A549 (cell line): ENCODE results near the gene ZNF730. TPM values are rescaled to one million over a fixed set of nuclear protein-coding genes. Genes with fewer than 3 reads are reported as not detected.

Experiments
- ATAC-seq, 2 experiments: fragments of 200-7000 bp in 1 of 2; fragments of >200 bp in 1 of 2; cut with Nextera tagmentation in 1 of 2; cut with Tn5 transposase in 1 of 2; 3 replicates each; pipeline versions ENCODE4 v1.8.0 to v1.9.1; 2018 to 2020; ENCODE audit warnings: mild to moderate bottlenecking in 1 of 2, moderate library complexity in 1 of 2
- CTCF ChIA-PET: fragments of 300-600 bp; sonication (Branson Sonifier 250); formaldehyde crosslinking; extraction: SDS; loops from one replicate; lab custom pipeline; 2021; ENCODE audit warnings: antibody characterized with exemption, inconsistent platforms; lab: Yijun Ruan, JAX
- POLR2A ChIA-PET: fragments of 350-600 bp; formaldehyde crosslinking; extraction: SDS; loops from one replicate; lab custom pipeline; 2021; ENCODE audit warnings: antibody characterized with exemption, inconsistent platforms; lab: Yijun Ruan, JAX
- DNase-seq, 2 experiments: peaks; one replicate each; pipeline versions ENCODE4 v3.0.0 to v3.0.0-alpha.2; 2011 to 2016; ENCODE audit warnings: low read depth in 1 of 2, low spot score in 1 of 2
- FAIRE-seq: peaks from 2 replicates; lab custom pipeline; 2011; peaks lifted over from hg19 to GRCh38; lab: Jason Lieb, UNC
- H3K27ac ChIP-seq, 2 experiments: fragments of >200 bp; sonication (Bioruptor Twin); formaldehyde crosslinking; 3 replicates each; pipeline ENCODE4 v1.5.1; 2016 to 2017
- H3K4me1 ChIP-seq: fragments of >200 bp; sonication (Bioruptor Twin); formaldehyde crosslinking; 3 replicates; pipeline ENCODE4 v1.6.1; 2016
- H3K4me2 ChIP-seq: fragments of >200 bp; sonication (Bioruptor Twin); formaldehyde crosslinking; 3 replicates; pipeline ENCODE4 v1.6.1; 2016
- H3K4me3 ChIP-seq: fragments of >200 bp; sonication (Bioruptor Twin); formaldehyde crosslinking; 3 replicates; pipeline ENCODE4 v1.5.1; 2016
- H3K9me3 ChIP-seq: fragments of >200 bp; sonication (Bioruptor Twin); formaldehyde crosslinking; 3 replicates; pipeline ENCODE4 v1.6.1; 2016
- ATOH8 ChIP-seq: fragments of 250-450 bp; sonication (Bioruptor Pico); IDR thresholded peaks from 2 replicates; pipeline ENCODE4 v1.5.0; 2020; ENCODE audit warnings: low read depth, mild to moderate bottlenecking, moderate library complexity
- BCL3 ChIP-seq: fragments of >200 bp; sonication (Bioruptor Twin); formaldehyde crosslinking; IDR thresholded peaks from 3 replicates; pipeline ENCODE4 v1.6.1; 2016
- BHLHE40 ChIP-seq: IDR thresholded peaks from 2 replicates; pipeline ENCODE4 v1.6.1; 2012; ENCODE audit warnings: low read depth, low read length, inconsistent platforms
- CHD2 ChIP-seq: fragments of 150-350 bp; IDR thresholded peaks from 2 replicates; pipeline ENCODE4 v1.6.1; 2014; ENCODE audit warnings: low read length; ENCODE audit not compliant: partially characterized antibody
- E2F6 ChIP-seq: IDR thresholded peaks from 2 replicates; pipeline ENCODE4 v1.6.1; 2012; ENCODE audit warnings: low read depth, borderline replicate concordance
- ELK1 ChIP-seq: fragments of 150-350 bp; IDR thresholded peaks from 2 replicates; pipeline ENCODE4 v1.6.1; 2014; ENCODE audit warnings: low read depth, mild to moderate bottlenecking, low read length
- FOSB ChIP-seq: fragments of 250-450 bp; sonication (Bioruptor Pico); IDR thresholded peaks from 2 replicates; pipeline ENCODE4 v1.5.0; 2020; ENCODE audit warnings: mild to moderate bottlenecking, moderate library complexity
- FOSL2 ChIP-seq, 2 experiments: fragments of 450-650 bp in 1 of 2; fragments of >200 bp in 1 of 2; sonication (Bioruptor Twin) in 1 of 2; formaldehyde crosslinking; IDR thresholded peaks; 2 replicates each; pipeline versions ENCODE4 v1.5.0 to v1.6.1; 2016 to 2020; ENCODE audit warnings: mild to moderate bottlenecking in 1 of 2, moderate library complexity in 1 of 2
- HDAC2 ChIP-seq: fragments of 200-600 bp; sonication (generic); IDR thresholded peaks from 2 replicates; pipeline ENCODE4 v1.6.1; 2016
- HES2 ChIP-seq: fragments of >200 bp; sonication (Bioruptor Twin); formaldehyde crosslinking; IDR thresholded peaks from 2 replicates; pipeline ENCODE4 v1.6.1; 2016
- JUN ChIP-seq, 2 experiments: fragments of >200 bp; sonication (Bioruptor Twin); formaldehyde crosslinking; IDR thresholded peaks; 2 replicates in 1 of 2; 3 replicates in 1 of 2; pipeline ENCODE4 v1.6.1; 2016 to 2017
- JUNB ChIP-seq: fragments of >200 bp; sonication (Bioruptor Twin); formaldehyde crosslinking; IDR thresholded peaks from 2 replicates; pipeline ENCODE4 v1.6.1; 2016
- KDM1A ChIP-seq: fragments of 200-600 bp; sonication (generic); IDR thresholded peaks from 2 replicates; pipeline ENCODE4 v1.6.1; 2016; ENCODE audit warnings: low read depth, mild to moderate bottlenecking
- MYC ChIP-seq: IDR thresholded peaks from 2 replicates; pipeline ENCODE4 v1.6.1; 2012; ENCODE audit warnings: mild to moderate bottlenecking, inconsistent platforms, low read length, improper control_type of control experiment, borderline replicate concordance
- PBX3 ChIP-seq: IDR thresholded peaks from 2 replicates; pipeline ENCODE4 v1.6.1; 2012
- PHF8 ChIP-seq: fragments of 200-600 bp; sonication (generic); IDR thresholded peaks from 2 replicates; pipeline ENCODE4 v1.6.1; 2016; ENCODE audit warnings: low read depth, mild to moderate bottlenecking, antibody characterized with exemption, moderate library complexity, borderline replicate concordance
- RARB ChIP-seq: fragments of 250-450 bp; sonication (Bioruptor Pico); IDR thresholded peaks from 2 replicates; pipeline ENCODE4 v1.8.0; 2021; ENCODE audit warnings: mild to moderate bottlenecking, moderate library complexity
- TFCP2L1 ChIP-seq: fragments of 250-450 bp; sonication (Bioruptor Pico); IDR thresholded peaks from 2 replicates; pipeline ENCODE4 v1.5.0; 2021; ENCODE audit warnings: mild to moderate bottlenecking
- ZC3H11A ChIP-seq: fragments of 450-650 bp; IDR thresholded peaks from 2 replicates; pipeline ENCODE4 v1.6.1; 2014; ENCODE audit warnings: antibody characterized with exemption, mild to moderate bottlenecking
- ZNF302 ChIP-seq: fragments of 250-450 bp; sonication (Bioruptor Pico); IDR thresholded peaks from 2 replicates; pipeline ENCODE4 v1.9.0; 2021; ENCODE audit warnings: inconsistent platforms, mild to moderate bottlenecking, moderate library complexity
- WGBS: methylation state at CpG from one replicate; pipeline ENCODE4 v1.1.6; 2017; ENCODE audit errors: missing lambda C conversion rate; 5-methylcytosine and 5-hydroxymethylcytosine counted together
- polyA plus RNA-seq, 4 experiments: library from polyadenylated mRNA; depleted of rRNA in 3 of 4; stranded (reverse); fragments of >200 nt; fragmentation: RNase III in 1 of 4; extraction: RNeasy Plus Mini Kit Qiagen cat#74134 plus additional on column Dnase treatment in 1 of 4; gene quantifications; 2 replicates in 3 of 4; 3 replicates in 1 of 4; pipeline ENCODE4 v1.2.3, GENCODE V29; 2011 to 2017
- TF ChIP-seq, protein P1 (sequence below): IDR thresholded peaks from 2 replicates; pipeline ENCODE4 v1.6.1; 2012
- TF ChIP-seq, protein P2 (sequence below): fragments of 250-450 bp; sonication (Bioruptor Pico); IDR thresholded peaks from 2 replicates; pipeline ENCODE4 v1.5.0; 2021; ENCODE audit warnings: mild to moderate bottlenecking, moderate library complexity, borderline replicate concordance
- TF ChIP-seq, protein P3 (sequence below): fragments of 450-650 bp; IDR thresholded peaks from 2 replicates; pipeline ENCODE4 v1.6.1; 2014; ENCODE audit warnings: antibody characterized with exemption

ZNF730 gene
- polyA plus RNA-seq, 2 of the 4 experiments (the other 2 are of a cell fraction) = not detected

GRCh38 chr19:23093832-23094231 lies 23.0 kb upstream of the ZNF730 start:
- Histone ChIP-seq H3K9me3 (peaks cover 50% of the 10 kb centered on the region), H3K4me1 (no peaks in the 10 kb centered on the region), H3K4me3 (no peak overlapping the region), H3K4me2 (no peak overlapping the region), H3K27ac (no peak overlapping the region)
- DNase-seq (no peak), ATAC-seq (no peak), FAIRE-seq (no peak)
- TF ChIP-seq RARB (CRISPR knock-in tag) (no peak), TFCP2L1 (CRISPR knock-in tag) (no peak), HDAC2 (no peak), MYC (no peak), PBX3 (no peak), FOSB (CRISPR knock-in tag) (no peak), BHLHE40 (no peak), FOSL2 (IDR thresholded peaks at IDR 0.05) (no peak), FOSL2 (CRISPR knock-in tag; IDR thresholded peaks at IDR 0.05) (no peak), HES2 (no peak)
- TF ChIP-seq, protein P1, sequence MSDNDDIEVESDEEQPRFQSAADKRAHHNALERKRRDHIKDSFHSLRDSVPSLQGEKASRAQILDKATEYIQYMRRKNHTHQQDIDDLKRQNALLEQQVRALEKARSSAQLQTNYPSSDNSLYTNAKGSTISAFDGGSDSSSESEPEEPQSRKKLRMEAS = no peak
- TF ChIP-seq, protein P2, sequence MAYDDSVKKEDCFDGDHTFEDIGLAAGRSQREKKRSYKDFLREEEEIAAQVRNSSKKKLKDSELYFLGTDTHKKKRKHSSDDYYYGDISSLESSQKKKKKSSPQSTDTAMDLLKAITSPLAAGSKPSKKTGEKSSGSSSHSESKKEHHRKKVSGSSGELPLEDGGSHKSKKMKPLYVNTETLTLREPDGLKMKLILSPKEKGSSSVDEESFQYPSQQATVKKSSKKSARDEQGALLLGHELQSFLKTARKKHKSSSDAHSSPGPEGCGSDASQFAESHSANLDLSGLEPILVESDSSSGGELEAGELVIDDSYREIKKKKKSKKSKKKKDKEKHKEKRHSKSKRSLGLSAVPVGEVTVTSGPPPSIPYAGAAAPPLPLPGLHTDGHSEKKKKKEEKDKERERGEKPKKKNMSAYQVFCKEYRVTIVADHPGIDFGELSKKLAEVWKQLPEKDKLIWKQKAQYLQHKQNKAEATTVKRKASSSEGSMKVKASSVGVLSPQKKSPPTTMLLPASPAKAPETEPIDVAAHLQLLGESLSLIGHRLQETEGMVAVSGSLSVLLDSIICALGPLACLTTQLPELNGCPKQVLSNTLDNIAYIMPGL (CRISPR knock-in tag) = no peak
- ChIA-PET CTCF (no interaction called here), POLR2A (no interaction called here)
- WGBS = 31% methylated on average over 9 of the region's 9 CpGs

- H3K4me3 ChIP-seq = no peak overlapping the region
- no peak for FAIRE-seq
- DNase-seq = no peak
- H3K4me1 ChIP-seq = no peaks in the 10 kb centered on the region
- 10% methylated on average over 1 of the region's 1 CpG for WGBS
- no peak for ATAC-seq
- no peak overlapping the region for H3K4me2 ChIP-seq
- H3K27ac ChIP-seq = no peak overlapping the region
- TF ChIP-seq CHD2 (no peak), BCL3 (no peak), ELK1 (no peak), JUN (IDR thresholded peaks at IDR 0.05) (no peak), ATOH8 (CRISPR knock-in tag) (no peak), HES2 (no peak), FOSB (CRISPR knock-in tag) (no peak), KDM1A (no peak), ZC3H11A (no peak), ZNF302 (CRISPR knock-in tag) (no peak), E2F6 (no peak), RARB (CRISPR knock-in tag) (no peak), JUNB (no peak), PHF8 (no peak)
- TF ChIP-seq, protein P1 = no peak
- TF ChIP-seq, protein P3, sequence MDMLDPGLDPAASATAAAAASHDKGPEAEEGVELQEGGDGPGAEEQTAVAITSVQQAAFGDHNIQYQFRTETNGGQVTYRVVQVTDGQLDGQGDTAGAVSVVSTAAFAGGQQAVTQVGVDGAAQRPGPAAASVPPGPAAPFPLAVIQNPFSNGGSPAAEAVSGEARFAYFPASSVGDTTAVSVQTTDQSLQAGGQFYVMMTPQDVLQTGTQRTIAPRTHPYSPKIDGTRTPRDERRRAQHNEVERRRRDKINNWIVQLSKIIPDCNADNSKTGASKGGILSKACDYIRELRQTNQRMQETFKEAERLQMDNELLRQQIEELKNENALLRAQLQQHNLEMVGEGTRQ = no peak
- TF ChIP-seq, all 56 proteins: peak for 0
- CTCF ChIA-PET = no interaction called here
- POLR2A ChIA-PET = no interaction called here
- H3K9me3 ChIP-seq = peaks cover 46% of the 10 kb centered on the region
Measured at GRCh38 chr19:23095418-23095817, 21.4 kb upstream of the ZNF730 start.
